ENCODE measurements around the gene PITPNC1.
"Not testable (repeated sequence)": the region's sequence is repeated elsewhere in the genome, so short reads cannot be mapped to it uniquely, and the experiment has no call there.

PITPNC1 gene

DNA sequence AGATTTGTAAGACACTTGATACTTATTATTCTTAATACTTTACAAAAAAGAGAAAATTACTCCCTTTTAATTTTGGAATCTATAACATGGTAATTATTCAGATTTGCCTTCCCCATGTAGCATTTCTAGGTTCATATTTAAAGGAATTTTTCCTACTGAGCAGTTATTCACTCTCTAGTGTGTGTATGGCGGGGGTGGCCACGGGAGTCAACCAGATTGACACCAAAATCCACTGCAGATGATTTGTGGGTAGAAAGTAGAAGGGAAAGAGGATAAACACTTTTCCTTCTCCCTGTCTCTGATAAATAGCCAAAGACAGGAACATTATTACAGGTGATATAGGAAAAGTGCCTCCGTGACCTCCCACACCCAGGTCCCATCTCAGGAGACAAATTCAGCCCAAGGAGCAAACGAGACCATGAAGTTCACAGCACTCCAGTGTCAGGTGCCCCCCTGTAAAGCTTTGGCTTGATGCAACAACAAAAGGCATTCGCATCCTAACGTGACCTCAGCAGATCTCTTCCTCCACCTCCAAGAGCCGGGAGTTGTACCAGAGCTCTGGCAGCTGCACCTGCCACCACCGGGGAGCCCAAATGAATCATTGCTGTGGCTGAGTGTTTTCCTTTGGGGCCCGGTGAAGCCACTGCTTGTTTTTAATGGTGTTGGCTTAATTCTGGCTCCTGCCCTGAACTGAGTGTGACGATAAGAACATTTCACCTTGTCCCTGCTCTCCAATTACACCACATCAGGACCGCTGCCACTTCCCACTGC is 248.0 kb downstream of the PITPNC1 start:
- no peak for DNase-seq (ENCODE audit: low read depth)

DNA sequence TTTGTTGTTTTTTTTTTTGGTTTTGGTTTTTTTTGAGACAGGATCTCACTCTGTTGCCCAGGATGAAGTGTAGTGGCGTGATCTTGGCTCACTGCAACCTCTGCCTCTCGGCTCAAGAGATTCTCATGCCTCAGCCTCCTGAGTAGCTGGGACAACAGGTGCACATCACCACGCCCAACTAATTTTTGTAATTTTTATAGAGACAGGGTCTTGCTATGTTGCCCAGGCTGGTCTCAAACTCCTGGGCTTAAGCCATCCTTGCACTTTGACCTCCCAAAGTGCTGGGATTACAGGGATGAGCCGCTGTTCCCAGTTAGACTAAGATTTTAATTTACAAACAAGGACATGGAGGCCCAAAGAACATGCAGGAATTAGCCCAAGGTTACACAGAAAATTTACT is 248.9 kb downstream of the PITPNC1 start:
- no peak for DNase-seq (ENCODE audit: low read depth)

- DNase-seq (ENCODE audit: low read depth) = no peak
Measured at GRCh38 chr17:67628580-67629013, 251.5 kb downstream of the PITPNC1 start.

- no peak for DNase-seq (ENCODE audit: low read depth)
Measured at GRCh38 chr17:67629971-67630320, 252.9 kb downstream of the PITPNC1 start.

DNA sequence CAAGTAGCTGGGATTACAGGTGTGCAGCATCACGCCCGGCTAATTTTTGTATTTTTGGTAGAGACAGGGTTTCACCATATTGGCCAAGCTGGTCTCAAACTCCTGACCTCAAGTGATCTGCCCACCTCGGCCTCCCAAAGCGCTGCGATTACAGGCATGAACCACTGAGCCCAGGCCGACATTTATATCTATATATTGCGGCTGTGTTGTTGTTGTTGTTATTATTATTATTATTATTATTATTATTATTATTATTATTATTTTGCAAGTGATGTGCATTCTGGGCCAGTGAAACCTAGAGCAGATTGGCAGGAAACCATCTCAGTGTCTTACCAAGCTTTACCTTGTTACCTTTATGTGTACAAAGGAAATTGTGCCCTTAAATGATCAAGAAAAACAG is 253.8 kb downstream of the PITPNC1 start:
- not testable (repeated sequence) for DNase-seq (ENCODE audit: low read depth)

DNA sequence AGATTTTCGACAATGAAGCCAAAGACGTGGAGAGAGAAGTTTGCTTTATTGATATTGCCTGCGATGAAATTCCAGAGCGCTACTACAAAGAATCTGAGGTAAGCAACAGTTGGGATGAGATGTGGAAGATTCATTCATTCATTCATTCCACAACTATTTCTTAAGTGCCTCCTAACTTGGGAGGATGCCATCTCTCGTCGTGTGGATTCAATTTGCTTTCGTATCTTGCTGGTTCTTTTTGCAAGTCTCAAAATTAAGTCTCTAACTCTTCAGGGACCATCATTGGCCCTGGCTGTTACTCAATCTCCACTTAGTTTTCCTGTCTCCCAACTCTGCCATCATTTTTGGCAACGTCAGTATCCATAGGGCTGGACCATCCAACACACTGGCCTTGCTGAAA is 255.1 kb downstream of the PITPNC1 start:
- no peak for DNase-seq (ENCODE audit: low read depth)

DNA sequence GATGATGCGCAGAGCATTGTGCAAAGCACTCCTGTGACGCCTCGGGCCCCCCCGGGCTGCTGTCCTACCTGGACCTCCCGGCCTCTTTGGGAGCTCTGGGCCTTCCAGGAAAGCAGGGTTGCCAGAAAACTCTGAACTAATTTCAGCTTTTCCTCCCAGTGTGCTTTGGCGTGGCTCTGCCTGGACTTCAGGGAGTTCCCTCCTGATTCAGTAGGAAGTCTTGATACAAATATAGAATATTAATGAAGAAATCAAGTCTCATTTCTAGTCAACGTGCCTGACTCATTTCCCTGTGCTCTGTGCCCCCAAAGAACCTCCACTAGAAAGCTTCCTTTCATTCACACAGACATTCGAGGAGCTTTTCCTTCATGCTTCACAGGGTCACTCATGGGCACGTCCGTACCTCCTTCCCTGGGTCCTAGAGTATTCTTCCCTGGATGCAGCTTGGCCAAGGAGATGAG is 256.7 kb downstream of the PITPNC1 start:
- DNase-seq (ENCODE audit: low read depth) = no peak

DNA sequence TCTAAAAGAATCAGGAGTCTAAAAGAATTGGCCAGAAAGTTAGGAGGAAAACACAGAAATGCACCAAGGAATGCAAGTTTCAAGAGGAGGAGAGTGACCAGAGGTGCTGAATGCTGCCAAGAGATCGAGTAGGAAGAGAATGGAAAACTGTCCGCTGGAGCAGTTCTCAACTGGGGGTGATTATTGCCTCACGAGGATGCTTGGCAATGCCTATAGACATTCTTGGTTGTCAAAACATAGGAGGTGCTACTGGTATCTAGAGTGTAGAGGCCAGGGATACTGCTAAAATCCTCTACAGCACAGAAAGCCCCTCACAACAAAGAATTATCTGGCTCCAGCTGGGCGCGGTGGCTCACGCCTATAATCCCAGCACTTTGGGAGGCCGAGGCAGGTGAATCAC is 258.6 kb downstream of the PITPNC1 start:
- DNase-seq (ENCODE audit: low read depth) = no peak

GRCh38 chr17:67636312-67636711 is 259.2 kb downstream of the PITPNC1 start:
- no peak for DNase-seq (ENCODE audit: low read depth)

DNA sequence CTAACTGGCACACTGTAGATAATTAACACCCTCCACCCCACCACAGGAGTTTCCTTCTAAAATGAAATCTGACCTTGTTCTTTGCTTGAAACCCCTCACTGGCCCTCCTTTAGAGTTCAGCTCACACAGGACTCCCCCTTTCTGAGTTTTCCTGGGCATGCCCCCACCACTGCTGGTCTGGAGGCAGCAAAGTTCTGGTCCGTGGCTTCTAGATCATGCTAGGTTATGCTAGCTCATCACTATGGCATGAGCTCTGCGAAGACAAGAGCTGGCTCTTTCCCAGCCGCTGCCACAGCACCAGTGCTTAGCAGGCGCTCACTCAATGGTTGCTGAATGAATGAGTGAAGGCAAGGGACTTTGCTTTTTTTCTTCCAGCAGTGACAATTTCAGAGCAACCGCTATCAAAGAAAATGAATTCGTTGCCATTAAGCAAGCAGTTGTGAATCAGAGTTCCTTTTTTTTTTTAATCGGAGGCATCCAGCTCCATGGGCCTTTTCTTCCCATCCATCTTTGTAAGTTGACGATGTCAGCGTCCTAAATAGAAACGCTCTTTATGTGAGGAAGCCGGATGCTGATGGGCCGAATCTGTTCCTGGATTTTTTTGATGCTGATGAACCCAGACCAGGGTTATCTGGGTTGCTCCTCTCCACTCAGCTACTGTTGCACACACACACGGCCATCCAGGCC is 259.9 kb downstream of the PITPNC1 start:
- DNase-seq (ENCODE audit: low read depth) = no peak

- no peak for DNase-seq (ENCODE audit: low read depth)
Measured at GRCh38 chr17:67637901-67638641, 261.0 kb downstream of the PITPNC1 start.

GRCh38 chr17:67638871-67639270 is 261.8 kb downstream of the PITPNC1 start:
- no peak for DNase-seq (ENCODE audit: low read depth)

- no peak for DNase-seq (ENCODE audit: low read depth)
Measured at GRCh38 chr17:67639555-67639954, 262.5 kb downstream of the PITPNC1 start.

DNA sequence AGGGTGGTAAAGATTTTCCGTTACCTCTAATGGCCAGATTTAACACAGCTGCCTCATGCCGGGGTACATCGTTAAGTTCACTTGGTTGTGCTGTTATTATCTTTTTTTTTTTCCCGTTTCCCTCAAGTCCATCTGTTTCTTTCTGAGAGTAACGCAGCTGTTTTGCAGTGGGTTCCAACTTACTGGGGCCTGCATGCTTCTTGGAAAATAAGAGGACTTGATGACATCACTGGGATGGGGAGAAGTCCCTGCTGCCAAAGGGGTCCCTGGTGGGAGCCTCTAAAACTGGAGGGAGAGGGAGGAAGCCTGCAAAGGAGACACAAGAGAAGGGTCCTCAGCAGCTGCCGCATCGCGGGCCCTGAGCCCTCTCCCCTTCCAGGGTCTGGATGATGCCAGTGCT is 262.9 kb downstream of the PITPNC1 start:
- DNase-seq (ENCODE audit: low read depth) = no peak

- DNase-seq (ENCODE audit: low read depth) = no peak
Measured at GRCh38 chr17:67642488-67642887, 265.4 kb downstream of the PITPNC1 start.

GRCh38 chr17:67644061-67644460 is 267.0 kb downstream of the PITPNC1 start:
- DNase-seq (ENCODE audit: low read depth) = no peak

DNA sequence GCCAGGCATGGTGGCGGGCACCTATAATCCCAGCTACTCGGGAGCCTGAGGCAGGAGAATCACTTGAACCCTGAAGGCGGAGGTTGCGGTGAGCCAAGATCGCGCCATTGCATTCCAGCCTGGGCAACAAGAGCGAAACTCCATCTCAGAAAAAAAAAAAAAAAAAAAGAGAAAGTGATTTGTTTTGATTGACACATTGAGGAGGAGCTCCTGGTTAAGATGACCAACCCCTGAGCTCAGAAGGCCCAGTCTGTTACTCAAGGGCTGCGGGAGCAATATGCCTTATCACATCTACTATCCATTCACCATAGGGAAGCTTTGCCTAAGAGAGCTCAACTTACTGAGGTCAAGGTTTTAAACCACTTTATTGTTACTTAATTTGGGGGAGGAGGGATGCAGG is 268.1 kb downstream of the PITPNC1 start:
- not testable (repeated sequence) for DNase-seq (ENCODE audit: low read depth)

DNA sequence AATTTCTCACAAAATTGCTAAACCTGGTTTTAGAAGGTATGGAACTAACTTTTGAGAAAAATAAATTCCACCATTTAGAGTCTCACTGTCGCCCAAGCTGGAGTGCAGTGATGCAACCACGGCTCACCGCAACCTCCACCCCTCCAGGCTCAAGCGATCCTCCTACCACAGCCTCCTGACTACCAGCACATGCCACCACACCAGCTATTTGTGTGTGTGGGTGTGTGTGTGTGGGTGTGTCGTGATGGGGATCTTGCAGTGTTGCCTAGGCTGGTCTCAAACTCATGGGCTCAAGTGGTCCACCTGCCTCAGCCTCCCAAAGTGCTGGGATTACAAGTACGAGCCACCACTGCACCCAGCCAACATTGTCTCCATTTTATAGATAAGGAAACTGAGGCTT is 269.4 kb downstream of the PITPNC1 start:
- DNase-seq (ENCODE audit: low read depth) = no peak

DNA sequence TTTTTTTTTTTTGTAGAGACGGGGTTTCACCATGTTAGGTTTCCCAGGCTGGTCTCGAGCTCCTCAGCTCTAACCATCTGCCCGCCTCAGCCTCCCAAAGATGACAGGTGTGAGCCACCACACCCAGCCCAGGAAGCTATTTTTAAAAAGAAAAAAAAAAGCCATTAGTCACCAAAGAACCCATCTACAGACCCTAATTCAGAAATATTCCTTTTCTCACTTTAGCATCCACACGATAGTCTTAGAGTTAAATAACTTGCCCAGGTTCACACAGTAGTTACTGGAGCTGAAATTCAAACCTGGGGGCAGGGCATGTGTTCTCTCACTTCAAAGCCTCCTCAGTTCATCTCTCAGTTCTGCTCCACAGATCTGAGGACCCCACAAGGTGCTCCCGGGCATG is 270.4 kb downstream of the PITPNC1 start:
- DNase-seq (ENCODE audit: low read depth) = no peak

DNA sequence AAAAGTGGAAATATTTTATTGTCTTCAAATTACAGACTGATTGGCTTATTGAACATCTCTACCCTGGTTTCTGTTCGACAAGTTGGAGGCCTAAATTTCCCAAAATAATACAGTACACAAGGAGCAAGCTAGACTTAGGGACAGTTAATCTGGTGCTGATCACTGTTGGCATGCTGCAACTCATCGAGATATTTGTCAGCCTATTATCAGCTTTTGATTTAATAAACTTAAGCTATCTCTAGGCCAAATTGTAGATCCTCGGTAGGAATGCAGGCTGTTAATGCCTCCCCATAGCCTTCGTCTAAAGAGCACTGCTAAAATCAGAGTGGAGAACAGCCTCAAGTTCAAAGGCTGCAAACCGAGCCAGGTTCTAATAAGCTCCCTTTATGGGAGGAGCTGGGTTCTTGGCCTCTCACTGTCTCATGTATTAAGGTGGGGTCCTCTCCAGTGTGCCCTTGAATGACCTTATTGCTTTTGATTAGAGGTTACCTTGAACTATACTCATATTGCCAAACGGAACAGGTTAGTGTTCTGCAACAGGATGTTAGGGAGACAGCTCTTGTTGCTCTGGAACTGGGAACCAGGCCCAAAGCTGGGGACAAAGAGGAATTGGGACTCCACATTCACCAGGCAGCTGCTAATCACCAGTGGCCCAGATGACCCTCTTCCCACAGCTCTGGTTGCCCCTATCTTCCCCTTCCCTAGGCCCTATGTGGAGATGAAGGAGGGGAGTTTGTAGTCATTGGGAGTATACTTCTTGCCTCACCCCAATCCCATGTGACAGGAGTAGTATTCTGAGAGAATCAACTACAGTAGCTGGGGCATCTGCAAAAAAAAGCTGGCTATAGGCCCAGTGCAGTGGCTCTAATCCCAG is 271.2 kb downstream of the PITPNC1 start:
- no peak for DNase-seq (ENCODE audit: low read depth)

- DNase-seq (ENCODE audit: low read depth) = not testable (repeated sequence)
Measured at GRCh38 chr17:67648906-67649295, 271.8 kb downstream of the PITPNC1 start.

GRCh38 chr17:67649891-67650290 is 272.8 kb downstream of the PITPNC1 start:
- DNase-seq (ENCODE audit: low read depth) = no peak
